Effector memory CD8-positive, alpha-beta T cell (primary cell): Measurements from ENCODE around the gene FAM90A1.
"Not testable (repeated sequence)": the region's sequence is repeated elsewhere in the genome, so short reads cannot be mapped to it uniquely, and the experiment has no call there.

Experiments
- ATAC-seq: fragments of 150-1000 bp; cut with Tn5 transposase; replicated peaks from 2 replicates; pipeline ENCODE4 v1.10.0; 2021; ENCODE audit warnings: mild to moderate bottlenecking, moderate library complexity
- DNase-seq, 3 experiments: peaks; one replicate each; pipeline ENCODE4 v3.0.0; 2021
- H3K27ac Mint-ChIP-seq, 2 donors: one replicate each; pipeline ENCODE4 v1.8.0; 2022; ENCODE audit warnings: mild to moderate bottlenecking in 2 of 2, mixed read lengths in 2 of 2, moderate library complexity in 2 of 2
- H3K27me3 Mint-ChIP-seq, 2 donors: one replicate each; pipeline ENCODE4 v1.8.0; 2022; ENCODE audit warnings: mixed read lengths in 2 of 2
- H3K36me3 Mint-ChIP-seq: one replicate; pipeline ENCODE4 v1.8.0; 2022; ENCODE audit warnings: mild to moderate bottlenecking, moderate library complexity, mixed read lengths; ENCODE audit not compliant: insufficient read depth
- H3K4me1 Mint-ChIP-seq, 2 donors: one replicate each; pipeline ENCODE4 v1.8.0; 2022; ENCODE audit warnings: low read depth in 2 of 2, mixed read lengths in 2 of 2
- H3K4me3 Mint-ChIP-seq, 2 donors: one replicate each; pipeline ENCODE4 v1.8.0; 2022; ENCODE audit warnings: mild to moderate bottlenecking in 2 of 2, mixed read lengths in 2 of 2, moderate library complexity in 2 of 2
- H3K9me3 Mint-ChIP-seq, 2 donors: one replicate each; pipeline ENCODE4 v1.8.0; 2022; ENCODE audit warnings: mixed read lengths in 2 of 2
- total RNA-seq, 9 experiments: gene quantifications; one replicate each; lab custom pipeline; 2026; lab: John Stamatoyannopoulos, UW

The FAM90A1 gene, protein sequence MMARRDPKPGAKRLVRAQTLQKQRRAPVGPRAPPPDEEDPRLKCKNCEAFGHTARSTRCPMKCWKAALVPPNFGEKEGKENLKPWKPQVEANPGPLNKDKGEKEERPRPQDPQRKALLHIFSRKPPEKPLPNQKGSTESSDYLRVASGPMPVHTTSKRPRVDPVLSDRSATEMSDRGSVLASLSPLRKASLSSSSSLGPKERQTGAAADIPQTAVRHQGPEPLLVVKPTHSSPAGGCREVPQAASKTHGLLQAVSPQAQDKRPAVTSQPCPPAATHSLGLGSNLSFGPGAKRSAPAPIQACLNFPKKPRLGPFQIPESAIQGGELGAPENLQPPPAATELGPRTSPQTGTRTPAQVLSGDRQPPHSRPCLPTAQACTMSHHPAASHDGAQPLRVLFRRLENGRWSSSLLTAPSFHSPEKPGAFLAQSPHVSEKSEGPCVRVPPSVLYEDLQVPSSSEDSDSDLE
- 0 to 0.32 (median 0) reads per million in 9 experiments for total RNA-seq

- peak within 1 kb of the TSS; percentile 65 to 71 for H3K4me3 Mint-ChIP-seq
- not testable (repeated sequence) for DNase-seq, H3K36me3 Mint-ChIP-seq
These were observed at the start of gene FAM90A1 for GRCh38 chr12:8226992-8227731. Gene FAM90A1, minus strand, starts transcription at chr12:8227618. Its CDS starts 2,786 bp downstream, at chr12:8224832.

GRCh38 chr12:8276397-8276796 is 49.0 kb upstream of the FAM90A1 start:
- H3K4me1 Mint-ChIP-seq, H3K9me3 Mint-ChIP-seq, H3K36me3 Mint-ChIP-seq, DNase-seq, H3K4me3 Mint-ChIP-seq, ATAC-seq, H3K27ac Mint-ChIP-seq: not testable (repeated sequence)
- H3K27me3 Mint-ChIP-seq: peaks cover 33 to 34% of the 10 kb centered on the region in 2 donors

More at GRCh38 chr12:8226992-8227731, at the start of gene FAM90A1:
- Mint-ChIP-seq H3K27ac (peak within 1 kb of the TSS in 1 of 2 donors; percentile 28), H3K4me1 (peaks cover 6 to 14% of the 10 kb centered on the region in 2 donors), H3K27me3 (peaks cover 23 to 55% of the 10 kb centered on the region in 2 donors)
- not testable (repeated sequence) for ATAC-seq, H3K9me3 Mint-ChIP-seq

DNA sequence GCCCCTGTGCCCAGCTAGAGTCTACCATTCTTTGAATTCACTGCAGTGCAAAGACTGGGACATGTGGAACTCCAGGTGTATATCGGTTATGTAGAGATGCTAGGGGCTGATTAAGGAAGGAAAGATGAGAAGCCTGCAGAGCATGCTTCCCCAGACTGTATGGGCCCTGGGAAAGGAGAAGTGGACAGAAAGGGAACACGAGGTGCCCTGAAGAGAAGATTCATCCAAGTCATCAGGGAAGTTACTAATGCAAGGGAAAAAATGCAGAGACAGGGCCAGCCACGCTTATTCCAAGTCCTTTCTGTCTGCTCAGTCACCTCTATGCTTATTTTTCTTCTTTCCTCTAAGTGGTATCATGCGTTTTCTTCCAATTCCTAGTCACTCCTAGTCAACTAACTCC is 39.3 kb upstream of the FAM90A1 start:
- H3K27ac Mint-ChIP-seq, H3K36me3 Mint-ChIP-seq, H3K4me1 Mint-ChIP-seq, H3K4me3 Mint-ChIP-seq, DNase-seq, ATAC-seq, H3K9me3 Mint-ChIP-seq: not testable (repeated sequence)
- H3K27me3 Mint-ChIP-seq: peaks cover 36 to 55% of the 10 kb centered on the region in 2 donors

DNA sequence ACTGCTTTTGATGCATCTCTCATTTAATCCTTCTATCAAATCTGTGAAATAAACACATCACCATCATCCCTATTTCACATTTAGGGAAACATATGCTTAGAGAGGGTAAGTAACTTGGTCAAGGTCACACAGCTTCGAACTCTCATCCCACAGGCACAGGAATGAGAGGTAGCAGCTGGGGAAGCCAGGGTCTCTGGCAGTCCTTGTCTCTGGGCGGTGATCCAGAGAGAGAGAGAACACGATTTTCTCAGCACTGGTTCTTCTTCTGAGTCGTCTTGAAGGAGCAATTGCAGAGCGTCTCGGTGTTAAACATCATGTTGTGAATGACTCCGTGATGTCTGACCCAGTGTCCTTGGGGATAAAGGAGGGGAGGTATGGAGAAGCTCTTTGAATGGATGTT is 36.8 kb upstream of the FAM90A1 start:
- not testable (repeated sequence) for H3K27ac Mint-ChIP-seq, ATAC-seq, H3K4me1 Mint-ChIP-seq, H3K9me3 Mint-ChIP-seq, DNase-seq, H3K4me3 Mint-ChIP-seq, H3K36me3 Mint-ChIP-seq
- peaks cover 29 to 49% of the 10 kb centered on the region in 2 donors for H3K27me3 Mint-ChIP-seq

DNA sequence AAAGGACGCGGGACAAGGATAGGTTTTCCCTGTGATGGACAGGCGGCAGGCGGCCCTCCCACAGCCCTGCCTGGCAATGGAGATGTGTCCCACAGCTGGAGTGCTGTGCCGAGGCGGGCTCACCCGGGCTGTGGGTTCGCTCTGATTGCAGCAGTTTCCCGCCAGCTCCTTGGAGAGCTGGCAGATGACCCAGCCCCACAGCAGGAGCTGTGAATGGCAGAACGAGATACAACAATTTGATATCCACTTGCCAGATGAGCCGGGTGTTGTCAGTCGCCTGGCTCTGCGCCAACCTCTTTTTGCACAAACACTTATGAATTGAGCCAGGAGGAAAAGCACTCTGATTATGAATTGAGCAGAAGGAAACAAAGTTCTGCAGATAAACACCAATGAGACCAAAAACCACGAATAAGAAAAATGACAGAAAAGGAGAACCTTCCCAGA is 33.7 kb upstream of the FAM90A1 start:
- H3K4me3 Mint-ChIP-seq: not testable (repeated sequence)

GRCh38 chr12:8256356-8256755 is 28.9 kb upstream of the FAM90A1 start:
- H3K27ac Mint-ChIP-seq: peak overlapping the region in 1 of 2 donors; percentile 3
- DNase-seq, H3K36me3 Mint-ChIP-seq, H3K4me3 Mint-ChIP-seq, H3K9me3 Mint-ChIP-seq, H3K4me1 Mint-ChIP-seq, ATAC-seq: not testable (repeated sequence)
- H3K27me3 Mint-ChIP-seq: peaks cover 17 to 35% of the 10 kb centered on the region in 2 donors

More for the DNA sequence above, 33.7 kb upstream of the FAM90A1 start:
- H3K4me1 Mint-ChIP-seq, H3K9me3 Mint-ChIP-seq, H3K27ac Mint-ChIP-seq, H3K36me3 Mint-ChIP-seq, DNase-seq, ATAC-seq: not testable (repeated sequence)
- peaks cover 22 to 48% of the 10 kb centered on the region in 2 donors for H3K27me3 Mint-ChIP-seq

DNA sequence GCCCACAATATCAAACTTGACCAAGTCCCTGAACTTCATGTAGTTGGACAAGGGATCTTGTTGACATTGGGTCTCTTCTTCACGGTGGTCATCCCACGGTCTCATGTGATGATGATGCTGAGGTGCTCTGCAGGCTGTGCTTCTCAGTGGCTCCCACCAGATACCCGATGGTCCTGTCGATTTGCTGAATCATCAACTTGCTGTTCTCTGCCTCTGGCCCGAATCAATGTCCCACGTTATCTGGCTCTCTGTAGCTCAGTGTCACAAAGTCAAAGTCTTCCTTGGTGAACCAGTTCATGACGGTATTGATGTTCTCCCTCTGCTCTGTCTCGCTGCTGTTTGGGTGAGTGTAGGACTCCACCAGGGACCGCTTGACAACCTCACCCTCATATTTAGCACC is 27.3 kb upstream of the FAM90A1 start:
- H3K27ac Mint-ChIP-seq, H3K4me3 Mint-ChIP-seq, DNase-seq, H3K4me1 Mint-ChIP-seq, H3K9me3 Mint-ChIP-seq, ATAC-seq, H3K36me3 Mint-ChIP-seq: not testable (repeated sequence)
- peaks cover 10 to 20% of the 10 kb centered on the region in 2 donors for H3K27me3 Mint-ChIP-seq

DNA sequence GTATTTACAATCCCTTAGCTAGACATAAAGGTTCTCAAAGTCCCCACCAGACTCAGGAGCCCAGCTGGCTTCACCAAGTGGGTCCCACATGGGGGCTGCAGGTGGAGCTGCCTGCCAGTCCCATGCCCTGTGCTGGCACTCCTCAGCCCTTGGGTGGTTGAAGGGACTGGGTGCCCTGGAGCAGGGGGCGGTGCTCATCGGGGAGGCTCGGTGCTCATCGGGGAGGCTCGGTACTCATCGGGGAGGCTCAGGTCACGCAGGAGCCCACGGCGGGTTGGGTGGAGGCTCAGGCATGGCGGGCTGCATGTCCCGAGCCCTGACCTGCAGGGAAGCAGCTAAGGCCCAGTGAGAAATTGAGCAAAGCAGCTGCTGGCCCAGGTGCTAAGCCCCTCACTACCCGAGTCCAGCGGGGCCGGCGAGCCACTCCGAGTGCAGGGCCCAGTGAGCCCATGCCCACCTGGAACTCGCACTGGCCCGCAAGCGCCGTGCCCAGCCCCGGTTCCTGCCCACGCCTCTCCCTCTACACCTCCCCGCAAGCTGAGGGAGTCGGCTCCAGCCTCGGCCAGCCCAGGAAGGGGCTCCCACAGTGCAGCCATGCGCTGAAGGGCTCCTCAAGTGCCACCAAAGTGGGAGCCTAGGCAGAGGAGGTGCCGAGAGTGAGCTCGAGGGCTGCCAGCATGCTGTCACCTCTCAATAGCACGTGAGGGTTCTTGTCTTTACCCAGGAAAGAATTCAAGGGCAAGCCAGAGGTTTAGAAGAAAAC is 24.8 kb upstream of the FAM90A1 start:
- H3K4me1 Mint-ChIP-seq: not testable (repeated sequence)

GRCh38 chr12:8251616-8252015 is 24.2 kb upstream of the FAM90A1 start:
- not testable (repeated sequence) for ATAC-seq, H3K4me3 Mint-ChIP-seq, H3K27ac Mint-ChIP-seq, DNase-seq, H3K4me1 Mint-ChIP-seq, H3K9me3 Mint-ChIP-seq, H3K36me3 Mint-ChIP-seq
- H3K27me3 Mint-ChIP-seq: peaks cover 10 to 17% of the 10 kb centered on the region in 2 donors

More for the DNA sequence above, 24.8 kb upstream of the FAM90A1 start:
- H3K27ac Mint-ChIP-seq, DNase-seq, H3K4me3 Mint-ChIP-seq, ATAC-seq, H3K36me3 Mint-ChIP-seq, H3K9me3 Mint-ChIP-seq: not testable (repeated sequence)
- H3K27me3 Mint-ChIP-seq: peaks cover 10 to 20% of the 10 kb centered on the region in 2 donors

GRCh38 chr12:8246941-8247535 is 19.6 kb upstream of the FAM90A1 start:
- H3K4me3 Mint-ChIP-seq, H3K27ac Mint-ChIP-seq, H3K4me1 Mint-ChIP-seq, ATAC-seq, DNase-seq, H3K36me3 Mint-ChIP-seq, H3K9me3 Mint-ChIP-seq, H3K27me3 Mint-ChIP-seq: not testable (repeated sequence)

DNA sequence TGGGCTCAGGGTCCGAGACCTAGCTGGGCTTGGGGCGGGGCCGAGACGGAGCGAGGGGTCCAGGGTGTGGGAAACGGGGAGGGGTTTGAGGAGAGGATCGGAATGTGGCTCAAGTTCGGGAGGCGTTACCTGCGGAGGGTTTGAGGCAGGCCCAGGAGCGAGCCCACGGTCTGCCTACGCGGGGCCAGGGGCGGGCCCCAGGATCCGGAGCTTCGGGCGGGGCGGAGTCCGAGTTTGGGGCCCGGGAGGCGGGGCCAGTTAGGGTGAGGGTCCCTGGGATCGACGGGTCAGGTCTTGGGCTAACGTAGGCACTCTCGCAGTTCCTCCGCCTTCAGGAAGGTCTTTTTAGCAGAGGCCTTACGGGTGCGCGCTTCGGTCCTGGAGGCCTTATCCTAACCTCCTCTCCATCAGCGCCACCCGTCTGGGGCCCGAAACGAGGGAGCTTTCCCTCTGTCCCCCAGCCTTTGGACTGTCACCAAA is 16.3 kb upstream of the FAM90A1 start:
- H3K36me3 Mint-ChIP-seq, ATAC-seq, H3K9me3 Mint-ChIP-seq, H3K27me3 Mint-ChIP-seq, H3K4me1 Mint-ChIP-seq, DNase-seq: not testable (repeated sequence)
- peak overlapping the region; percentile 87 to 92 for H3K4me3 Mint-ChIP-seq
- H3K27ac Mint-ChIP-seq: peak overlapping the region; percentile 87 to 91

DNA sequence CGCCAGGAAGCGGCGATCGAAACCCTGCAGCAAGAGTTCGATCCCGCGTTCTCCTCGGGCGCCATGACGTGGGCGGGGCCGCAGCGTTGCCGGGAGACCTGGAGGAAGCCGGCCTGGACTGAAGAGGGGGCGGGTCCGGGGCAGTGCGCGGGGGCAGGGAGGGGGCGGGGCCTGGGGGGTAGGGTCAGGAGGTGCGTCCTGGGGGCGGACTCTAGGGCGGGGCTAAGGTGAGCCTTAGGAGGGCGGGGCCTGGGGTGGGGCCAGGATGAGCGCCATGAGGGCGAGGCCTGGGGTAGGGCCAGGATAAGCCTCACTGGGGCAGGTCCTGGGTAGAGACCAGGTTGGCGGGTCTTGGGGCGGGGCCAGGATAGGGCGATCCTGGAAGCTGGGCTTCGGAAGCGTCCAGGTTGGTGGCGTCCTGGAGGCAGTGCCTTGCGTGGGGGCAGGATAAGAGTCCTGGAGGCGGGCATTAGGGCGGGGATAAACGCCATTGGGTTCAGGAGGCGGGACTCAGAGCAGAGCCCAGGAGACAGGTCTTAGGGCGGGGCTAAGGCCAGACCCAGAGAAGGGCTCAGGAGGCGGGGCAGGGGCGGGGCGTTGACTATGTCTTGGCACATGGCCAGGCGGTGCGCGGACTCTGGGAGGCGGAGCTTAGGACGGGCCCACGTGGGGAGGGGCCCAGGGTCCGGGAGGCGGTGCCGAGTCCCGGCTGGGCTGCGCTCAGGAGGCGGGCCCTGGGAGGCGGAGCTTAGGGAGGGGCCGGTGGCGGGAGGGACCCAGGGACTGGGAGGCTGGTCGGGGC is 15.7 kb upstream of the FAM90A1 start:
- not testable (repeated sequence) for H3K36me3 Mint-ChIP-seq
- peak; percentile 100 for DNase-seq
- ATAC-seq: peak; percentile 95

More for the DNA sequence above, 15.7 kb upstream of the FAM90A1 start:
- not testable (repeated sequence) for H3K9me3 Mint-ChIP-seq, H3K4me1 Mint-ChIP-seq, H3K27me3 Mint-ChIP-seq
- H3K27ac Mint-ChIP-seq: peak overlapping the region; percentile 87 to 91
- H3K4me3 Mint-ChIP-seq: peak overlapping the region; percentile 87 to 92
